HCT116 (cell line): ENCODE results near the gene CAPZA2. TPM values are rescaled to one million over a fixed set of nuclear protein-coding genes. Genes with fewer than 3 reads are reported as not detected.

Experiments
- ATAC-seq: fragments of 200-7000 bp; cut with Tn5 transposase; 2 replicates; pipeline ENCODE4 v1.9.1; 2020; ENCODE audit warnings: mild to moderate bottlenecking, moderate library complexity
- BruUV-seq: library from RNA; stranded (reverse); fragments of 400-500 nt; replicated peaks from 2 replicates; lab custom pipeline; 2021; lab: Mats Ljungman, UMichigan
- CTCF ChIA-PET: fragments of 300-600 bp; sonication (Branson Sonifier 250); formaldehyde crosslinking; loops from one replicate; lab custom pipeline; 2021; ENCODE audit warnings: antibody characterized with exemption; lab: Charles Lee
- POLR2A ChIA-PET: fragments of 300-600, 350-600 bp; sonication (Branson Sonifier 250); formaldehyde crosslinking; loops from one replicate; lab custom pipeline; 2021; ENCODE audit warnings: antibody characterized with exemption; lab: Charles Lee
- RAD21 ChIA-PET, 2 experiments: fragments of 300-600 bp; sonication (Branson Sonifier 250); formaldehyde crosslinking; loops; one replicate each; lab custom pipeline; 2023; ENCODE audit warnings: low total read pairs in 2 of 2; ENCODE audit not compliant: uncharacterized antibody in 2 of 2, unreplicated experiment in 2 of 2, low non-redundant PET in 1 of 2; lab: Charles Lee
- DNase-seq: peaks from one replicate; pipeline ENCODE4 v3.0.0-alpha.2; 2010; ENCODE audit warnings: low read depth, low spot score
- H2AFZ ChIP-seq: fragments of 200-600 bp; shearing (Covaris generic), sonication (generic); 2 replicates; pipeline ENCODE4 v1.6.1; 2017; ENCODE audit warnings: low read depth, mixed run types, mixed read lengths, antibody characterized with exemption, low read length; ENCODE audit not compliant: poor library complexity, severe bottlenecking
- H3K27ac ChIP-seq: 2 replicates; pipeline ENCODE4 v1.5.1; 2012; ENCODE audit warnings: low read depth, low read length
- H3K27me3 ChIP-seq: fragments of 200-600 bp; sonication (generic); 2 replicates; pipeline ENCODE4 v1.6.1; 2016; ENCODE audit warnings: mixed run types, low read length, mixed read lengths; ENCODE audit not compliant: insufficient read depth
- H3K36me3 ChIP-seq, 2 experiments: fragments of 200-500 bp in 1 of 2; fragments of 200-600 bp in 1 of 2; sonication (Bioruptor generic) in 1 of 2; sonication (generic) in 1 of 2; 2 replicates each; pipeline versions ENCODE4 v1.5.1 to v1.6.1; 2014 to 2016; ENCODE audit warnings: low read length in 2 of 2, inconsistent platforms in 1 of 2, mixed read lengths in 1 of 2, mixed run types in 1 of 2; ENCODE audit not compliant: insufficient read depth in 2 of 2, control insufficient read depth in 1 of 2
- H3K4me1 ChIP-seq, 2 experiments: fragments of 200-600 bp in 1 of 2; sonication (generic) in 1 of 2; 2 replicates each; pipeline versions ENCODE4 v1.5.1 to v1.6.1; 2012 to 2017; ENCODE audit warnings: low read length in 2 of 2, inconsistent platforms in 1 of 2, mild to moderate bottlenecking in 1 of 2, mixed read lengths in 1 of 2, mixed run types in 1 of 2, moderate library complexity in 1 of 2; ENCODE audit not compliant: insufficient read depth in 2 of 2, control insufficient read depth in 1 of 2
- H3K4me2 ChIP-seq: fragments of 200-600 bp; sonication (generic); 2 replicates; pipeline ENCODE4 v1.6.1; 2017; ENCODE audit warnings: mixed run types, low read length, mixed read lengths
- H3K4me3 ChIP-seq, 2 experiments: fragments of 200-600 bp in 1 of 2; sonication (generic) in 1 of 2; replicated peaks in 1 of 2; 2 replicates each; pipeline ENCODE4 v1.5.1; 2011 to 2016; ENCODE audit warnings: low read length in 2 of 2, control low read depth in 1 of 2, low read depth in 1 of 2, mild to moderate bottlenecking in 1 of 2, mixed read lengths in 1 of 2, mixed run types in 1 of 2
- H3K79me2 ChIP-seq: fragments of 200-600 bp; sonication (generic); 2 replicates; pipeline ENCODE4 v1.6.1; 2017; ENCODE audit warnings: mild to moderate bottlenecking, mixed run types, low read length, moderate library complexity, mixed read lengths; ENCODE audit not compliant: insufficient read depth
- H3K9ac ChIP-seq: fragments of 200-600 bp; sonication (generic); 2 replicates; pipeline ENCODE4 v1.6.1; 2016; ENCODE audit warnings: low read length, mixed read lengths
- H3K9me2 ChIP-seq: fragments of 200-600 bp; sonication (generic), shearing (Covaris generic); 2 replicates; pipeline ENCODE4 v1.6.1; 2017; ENCODE audit warnings: mixed run types, mild to moderate bottlenecking, moderate library complexity; ENCODE audit not compliant: insufficient read depth
- H3K9me3 ChIP-seq, 2 experiments: fragments of 200-500 bp in 1 of 2; fragments of 200-600 bp in 1 of 2; sonication (Bioruptor generic) in 1 of 2; sonication (generic) in 1 of 2; 2 replicates each; pipeline ENCODE4 v1.6.1; 2014 to 2017; ENCODE audit warnings: low read length in 2 of 2, mixed read lengths in 2 of 2, inconsistent platforms in 1 of 2, low read depth in 1 of 2, mild to moderate bottlenecking in 1 of 2, mixed run types in 1 of 2, moderate library complexity in 1 of 2; ENCODE audit not compliant: control insufficient read depth in 1 of 2, insufficient read depth in 1 of 2
- H4K20me1 ChIP-seq: fragments of 200-600 bp; sonication (generic), shearing (Covaris generic); 2 replicates; pipeline ENCODE4 v1.6.1; 2017; ENCODE audit warnings: mixed run types, mild to moderate bottlenecking, moderate library complexity; ENCODE audit not compliant: insufficient read depth
- CBX3 ChIP-seq: IDR thresholded peaks from 2 replicates; pipeline ENCODE4 v1.6.1; 2012; ENCODE audit warnings: low read depth
- CTCF ChIP-seq, 3 experiments: fragments of 200-600 bp in 1 of 3; sonication (generic) in 1 of 3; IDR thresholded peaks in 2 of 3; conservative IDR thresholded peaks in 1 of 3; 2 replicates each; pipeline ENCODE4 v1.5.1; 2012 to 2017; ENCODE audit warnings: low read depth in 2 of 3, low read length in 2 of 3, antibody characterized with exemption in 1 of 3, borderline replicate concordance in 1 of 3, control low read depth in 1 of 3, mild to moderate bottlenecking in 1 of 3, mixed read lengths in 1 of 3, mixed run types in 1 of 3, moderate library complexity in 1 of 3; ENCODE audit not compliant: insufficient read depth in 1 of 3
- FOSL1 ChIP-seq: IDR thresholded peaks from 2 replicates; pipeline ENCODE4 v1.6.1; 2012; ENCODE audit warnings: low read depth
- SP1 ChIP-seq: IDR thresholded peaks from 2 replicates; pipeline ENCODE4 v1.6.1; 2012; ENCODE audit warnings: low read depth
- ZNF274 ChIP-seq: fragments of 200-500 bp; sonication (Bioruptor generic); IDR thresholded peaks from 2 replicates; pipeline ENCODE4 v1.6.1; 2014; ENCODE audit warnings: mild to moderate bottlenecking, low read depth, low read length, inconsistent platforms
- intact Hi-C: fragments of 100-400 bp; cut with micrococcal nuclease; formaldehyde crosslinking; loops from 2 replicates; pipeline ENCODE4 v1.10.0; 2022
- total RNA-seq: library from RNA; stranded (reverse); gene quantifications from one replicate; pipeline ENCODE4 v1.2.1, GENCODE V29; 2021; ENCODE audit not compliant: unreplicated experiment

The CAPZA2 gene
- total RNA-seq, 1 experiment from 2014 or later, result 135 TPM

GRCh38 chr7:116877443-116878217, 15.2 kb downstream of the CAPZA2 start (continued):
- no peak for TF ChIP-seq SP1
- TF ChIP-seq FOSL1, result no peak
- TF ChIP-seq CTCF (IDR thresholded peaks at IDR 0.05 in 2 of 3, conservative IDR thresholded peaks at IDR 0.05 in 1 of 3; ENCODE audit: borderline replicate concordance in 1 of 3, insufficient read depth in 1 of 3, low read depth in 2 of 3, low read length in 2 of 3), result no peak
- no peak for TF ChIP-seq CBX3
- no peak for TF ChIP-seq ZNF274

- DNase-seq (no peak), ATAC-seq (no peak)
- no peaks in the 10 kb centered on the region for H3K9me3 ChIP-seq
- POLR2A ChIA-PET, result no interaction called here
- no peak overlapping the region for H3K9ac ChIP-seq
- H3K4me3 ChIP-seq, result no peak overlapping the region
- TF ChIP-seq ZNF274, result no peak
- TF ChIP-seq SP1, result no peak
- peaks cover 7% of the 10 kb centered on the region; the same call in 1 of the 2 replicates for H4K20me1 ChIP-seq
- peaks cover 95% of the 10 kb centered on the region for H3K79me2 ChIP-seq
- BruUV-seq, result no TSS peak
- H2AFZ ChIP-seq, result no peak overlapping the region
- no peak overlapping the region for H3K4me2 ChIP-seq
- H3K36me3 ChIP-seq, result 0 out of 4 replicates have a peak, but pooled peaks cover 4% of the 10 kb centered on the region in 2 experiments
- no peaks in the 10 kb centered on the region for H3K9me2 ChIP-seq
- H3K27ac ChIP-seq, result no peak overlapping the region
- H3K27me3 ChIP-seq, result no peaks in the 10 kb centered on the region
- no peaks in the 10 kb centered on the region for H3K4me1 ChIP-seq
- CTCF ChIA-PET, result no interaction called here
- intact Hi-C loops, result no loop called here
- RAD21 ChIA-PET, result no interaction called here
Measured at GRCh38 chr7:116884691-116885090, 22.3 kb downstream of the CAPZA2 start.
